H9 (cell line): Measurements from ENCODE around the gene HMMR. TPM values are rescaled to one million over a fixed set of nuclear protein-coding genes. Genes with fewer than 3 reads are reported as not detected.

Source experiments
- DNase-seq: peaks from one replicate; pipeline ENCODE4 v3.0.0-alpha.2; 2017
- H2AFZ ChIP-seq: one replicate; pipeline ENCODE4 v1.6.1; 2013; ENCODE audit warnings: mild to moderate bottlenecking, low read length, control low read depth, moderate library complexity
- H2AK5ac ChIP-seq: 2 replicates; pipeline ENCODE4 v1.6.1; 2013; ENCODE audit warnings: low read length, control low read depth, mixed read lengths; ENCODE audit not compliant: insufficient read length
- H2BK120ac ChIP-seq: one replicate; pipeline ENCODE4 v1.6.1; 2013; ENCODE audit warnings: low read depth, mild to moderate bottlenecking, low read length, control low read depth, inconsistent platforms; ENCODE audit not compliant: poor library complexity, severe bottlenecking
- H2BK12ac ChIP-seq: 2 replicates; pipeline ENCODE4 v1.6.1; 2013; ENCODE audit warnings: low read length, control low read depth, mixed read lengths, low read depth; ENCODE audit not compliant: insufficient read length
- H2BK15ac ChIP-seq: 2 replicates; pipeline ENCODE4 v1.6.1; 2013; ENCODE audit warnings: low read depth, low read length, control low read depth
- H2BK20ac ChIP-seq: one replicate; pipeline ENCODE4 v1.6.1; 2013; ENCODE audit warnings: low read depth, mild to moderate bottlenecking, low read length, control low read depth, inconsistent platforms; ENCODE audit not compliant: poor library complexity, severe bottlenecking
- H2BK5ac ChIP-seq: 2 replicates; pipeline ENCODE4 v1.6.1; 2013; ENCODE audit warnings: low read length, control low read depth, mixed read lengths; ENCODE audit not compliant: insufficient read length
- H3K14ac ChIP-seq: 2 replicates; pipeline ENCODE4 v1.6.1; 2013; ENCODE audit warnings: low read length, control low read depth; ENCODE audit not compliant: insufficient read depth
- H3K18ac ChIP-seq: 2 replicates; pipeline ENCODE4 v1.6.1; 2013; ENCODE audit warnings: low read depth, mild to moderate bottlenecking, mixed read lengths, low read length, control low read depth; ENCODE audit not compliant: insufficient read length
- H3K23ac ChIP-seq: 2 replicates; pipeline ENCODE4 v1.6.1; 2013; ENCODE audit warnings: low read length, control low read depth, mixed read lengths, low read depth; ENCODE audit not compliant: insufficient read length
- H3K23me2 ChIP-seq: 2 replicates; pipeline ENCODE4 v1.6.1; 2013; ENCODE audit warnings: low read depth, mild to moderate bottlenecking, mixed read lengths, low read length, control low read depth; ENCODE audit not compliant: insufficient read length, poor library complexity, severe bottlenecking
- H3K27ac ChIP-seq: 2 replicates; pipeline ENCODE4 v1.5.1; 2013; ENCODE audit warnings: low read length, control low read depth, mixed read lengths, low read depth; ENCODE audit not compliant: insufficient read length
- H3K27me3 ChIP-seq: 2 replicates; pipeline ENCODE4 v1.6.1; 2013; ENCODE audit warnings: low read length, control low read depth, inconsistent platforms; ENCODE audit not compliant: insufficient read depth
- H3K4ac ChIP-seq: 2 replicates; pipeline ENCODE4 v1.6.1; 2013; ENCODE audit warnings: low read depth, mild to moderate bottlenecking, control low read depth, inconsistent platforms, low read length, moderate library complexity
- H3K4me1 ChIP-seq: 2 replicates; pipeline ENCODE4 v1.6.1; 2013; ENCODE audit warnings: low read length, control low read depth, inconsistent platforms; ENCODE audit not compliant: insufficient read depth
- H3K4me2 ChIP-seq: 2 replicates; pipeline ENCODE4 v1.6.1; 2013; ENCODE audit warnings: low read length, control low read depth, mixed read lengths; ENCODE audit not compliant: insufficient read length, insufficient read depth
- H3K56ac ChIP-seq: 2 replicates; pipeline ENCODE4 v1.6.1; 2013; ENCODE audit warnings: low read depth, mild to moderate bottlenecking, mixed read lengths, low read length, control low read depth; ENCODE audit not compliant: insufficient read length
- H3K79me1 ChIP-seq: 2 replicates; pipeline ENCODE4 v1.6.1; 2013; ENCODE audit warnings: low read depth, mild to moderate bottlenecking, moderate library complexity, low read length, control low read depth, inconsistent platforms; ENCODE audit not compliant: insufficient read depth, poor library complexity, severe bottlenecking
- H3K79me2 ChIP-seq: 2 replicates; pipeline ENCODE4 v1.6.1; 2013; ENCODE audit warnings: low read length, control low read depth, inconsistent platforms; ENCODE audit not compliant: insufficient read depth
- H3K9ac ChIP-seq: 2 replicates; pipeline ENCODE4 v1.6.1; 2013; ENCODE audit warnings: low read length, control low read depth, mixed read lengths; ENCODE audit not compliant: insufficient read length; ENCODE audit errors: extremely low read depth
- H3K9me3 ChIP-seq: one replicate; pipeline ENCODE4 v1.6.1; 2013; ENCODE audit warnings: low read depth, low read length, inconsistent platforms; ENCODE audit not compliant: control insufficient read depth
- H3T11ph ChIP-seq: one replicate; pipeline ENCODE4 v1.6.1; 2013; ENCODE audit warnings: mild to moderate bottlenecking, low read length, control low read depth, inconsistent platforms
- H4K20me1 ChIP-seq: one replicate; pipeline ENCODE4 v1.6.1; 2013; ENCODE audit not compliant: control insufficient read depth, insufficient read length, insufficient read depth
- H4K5ac ChIP-seq: 2 replicates; pipeline ENCODE4 v1.6.1; 2013; ENCODE audit warnings: low read depth, mild to moderate bottlenecking, mixed read lengths, low read length, control low read depth; ENCODE audit not compliant: insufficient read length
- H4K8ac ChIP-seq: replicated peaks from 2 replicates; pipeline ENCODE4 v1.6.1; 2013; ENCODE audit warnings: low read length, control low read depth, mixed read lengths, low read depth; ENCODE audit not compliant: insufficient read length
- H4K91ac ChIP-seq: 2 replicates; pipeline ENCODE4 v1.6.1; 2013; ENCODE audit warnings: low read depth, mild to moderate bottlenecking, moderate library complexity, mixed read lengths, low read length, control low read depth; ENCODE audit not compliant: insufficient read length
- H3K27ac Mint-ChIP-seq, 3 experiments: 2 replicates in 2 of 3; 3 replicates in 1 of 3; pipeline ENCODE4 v1.8.0; 2020 to 2021; ENCODE audit warnings: mixed read lengths in 3 of 3, mild to moderate bottlenecking in 1 of 3, moderate library complexity in 1 of 3
- H3K27me3 Mint-ChIP-seq: 2 replicates; pipeline ENCODE4 v1.8.0; 2021; ENCODE audit warnings: low read depth, mild to moderate bottlenecking, moderate library complexity, mixed read lengths
- H3K36me3 Mint-ChIP-seq, 3 experiments: 2 replicates in 2 of 3; 3 replicates in 1 of 3; pipeline ENCODE4 v1.8.0; 2020 to 2021; ENCODE audit warnings: low read depth in 3 of 3, mixed read lengths in 3 of 3; ENCODE audit not compliant: insufficient read depth in 1 of 3
- H3K4me1 Mint-ChIP-seq, 2 experiments: 2 replicates each; pipeline ENCODE4 v1.8.0; 2020; ENCODE audit warnings: mixed read lengths in 2 of 2
- H3K4me3 Mint-ChIP-seq, 2 experiments: 2 replicates in 1 of 2; 3 replicates in 1 of 2; pipeline ENCODE4 v1.8.0; 2020 to 2021; ENCODE audit warnings: mild to moderate bottlenecking in 2 of 2, mixed read lengths in 2 of 2, moderate library complexity in 1 of 2
- H3K9me3 Mint-ChIP-seq, 2 experiments: 2 replicates in 1 of 2; 3 replicates in 1 of 2; pipeline ENCODE4 v1.8.0; 2020; ENCODE audit warnings: mild to moderate bottlenecking in 2 of 2, mixed read lengths in 2 of 2, moderate library complexity in 1 of 2
- WGBS: extraction: QIAGEN DNeasy Blood & Tissue Kit; methylation state at CpG from one replicate; pipeline ENCODE4 v1.1.7; 2013; ENCODE audit warnings: missing lambda C conversion rate, low lambda C conversion rate, mixed read lengths; ENCODE audit not compliant: insufficient read length; ENCODE audit errors: extremely low coverage; 5-methylcytosine and 5-hydroxymethylcytosine counted together
- total RNA-seq: library from RNA; stranded (reverse); gene quantifications from 2 replicates; pipeline ENCODE4 v1.2.1, GENCODE V29; 2021
- TF ChIP-seq, protein P1 (sequence below): fragments of 200-600 bp; sonication (generic); conservative IDR thresholded peaks from 3 replicates; pipeline ENCODE4 v1.8.0; 2021; ENCODE audit warnings: antibody characterized with exemption, mild to moderate bottlenecking

Gene HMMR
- total RNA-seq, 1 experiment from 2014 or later = 36.2 TPM

DNA sequence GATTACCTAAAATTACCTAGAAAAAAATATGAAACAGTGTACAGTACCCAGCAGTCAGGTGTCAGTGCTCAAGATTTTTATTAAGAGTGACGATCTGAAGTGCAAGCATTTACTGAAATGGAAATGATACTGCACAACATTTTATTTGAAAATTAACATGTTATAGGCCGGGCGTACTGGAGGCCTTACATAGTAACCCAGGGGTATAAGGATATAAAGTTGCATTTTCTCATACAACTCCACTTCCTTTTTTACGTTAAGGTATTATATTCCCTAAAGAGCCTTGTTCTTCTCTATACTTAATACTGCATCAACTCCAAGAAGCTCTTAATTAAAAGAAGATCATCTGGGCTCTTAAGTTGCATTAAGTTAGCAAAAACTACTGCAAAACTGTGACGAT lies 48.3 kb downstream of the HMMR start:
- H3K56ac ChIP-seq = no peak overlapping the region
- no peak overlapping the region for H2BK15ac ChIP-seq
- H3T11ph ChIP-seq = no peak overlapping the region
- no peak overlapping the region for H4K91ac ChIP-seq
- Mint-ChIP-seq H3K27ac (peak overlapping the region in 2 of 3 experiments; percentile 67 to 68; a peak in 5 of 7 replicates), H3K4me3 (peak overlapping the region in 1 of 2 experiments; percentile 5; a peak in 1 of 5 replicates), H3K4me1 (peaks cover 36 to 38% of the 10 kb centered on the region in 2 experiments), H3K27me3 (no peaks in the 10 kb centered on the region), H3K36me3 (peaks cover 22 to 37% (median 31%) of the 10 kb centered on the region in 3 experiments; a peak in 6 of 7 replicates), H3K9me3 (no peaks in the 10 kb centered on the region; a peak in 1 of 5 replicates)
- no peak overlapping the region for H2BK20ac ChIP-seq
- TF ChIP-seq, protein P1, sequence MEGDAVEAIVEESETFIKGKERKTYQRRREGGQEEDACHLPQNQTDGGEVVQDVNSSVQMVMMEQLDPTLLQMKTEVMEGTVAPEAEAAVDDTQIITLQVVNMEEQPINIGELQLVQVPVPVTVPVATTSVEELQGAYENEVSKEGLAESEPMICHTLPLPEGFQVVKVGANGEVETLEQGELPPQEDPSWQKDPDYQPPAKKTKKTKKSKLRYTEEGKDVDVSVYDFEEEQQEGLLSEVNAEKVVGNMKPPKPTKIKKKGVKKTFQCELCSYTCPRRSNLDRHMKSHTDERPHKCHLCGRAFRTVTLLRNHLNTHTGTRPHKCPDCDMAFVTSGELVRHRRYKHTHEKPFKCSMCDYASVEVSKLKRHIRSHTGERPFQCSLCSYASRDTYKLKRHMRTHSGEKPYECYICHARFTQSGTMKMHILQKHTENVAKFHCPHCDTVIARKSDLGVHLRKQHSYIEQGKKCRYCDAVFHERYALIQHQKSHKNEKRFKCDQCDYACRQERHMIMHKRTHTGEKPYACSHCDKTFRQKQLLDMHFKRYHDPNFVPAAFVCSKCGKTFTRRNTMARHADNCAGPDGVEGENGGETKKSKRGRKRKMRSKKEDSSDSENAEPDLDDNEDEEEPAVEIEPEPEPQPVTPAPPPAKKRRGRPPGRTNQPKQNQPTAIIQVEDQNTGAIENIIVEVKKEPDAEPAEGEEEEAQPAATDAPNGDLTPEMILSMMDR = no peak
- peaks cover 46% of the 10 kb centered on the region for H3K79me2 ChIP-seq
- H2AFZ ChIP-seq = no peak overlapping the region
- peaks cover 3% of the 10 kb centered on the region; the same call in 1 of the 2 replicates for H3K4me1 ChIP-seq
- no peaks in the 10 kb centered on the region for H3K79me1 ChIP-seq
- H3K18ac ChIP-seq = no peak overlapping the region
- H3K27ac ChIP-seq = no peak overlapping the region
- H4K20me1 ChIP-seq = no peaks in the 10 kb centered on the region
- H3K14ac ChIP-seq = no peak overlapping the region
- H3K23me2 ChIP-seq = peaks cover 12% of the 10 kb centered on the region
- no peaks in the 10 kb centered on the region for H3K27me3 ChIP-seq
- no peak overlapping the region for H2BK120ac ChIP-seq
- H4K8ac ChIP-seq = no peak overlapping the region
- H3K4me2 ChIP-seq = no peak overlapping the region
- no peak overlapping the region for H3K9ac ChIP-seq
- H2BK12ac ChIP-seq = no peak overlapping the region
- H2AK5ac ChIP-seq = no peak overlapping the region
- H2BK5ac ChIP-seq = no peak overlapping the region
- no peak overlapping the region for H4K5ac ChIP-seq
- no peak overlapping the region for H3K23ac ChIP-seq
- DNase-seq = no peak
- no CpG with 5 or more reads among the region's 5 CpGs for WGBS
- no peaks in the 10 kb centered on the region for H3K9me3 ChIP-seq
- no peak overlapping the region for H3K4ac ChIP-seq
